GM18508 (cell line): Measurements from ENCODE around the gene C1S.
"Not testable (repeated sequence)": the region's sequence is repeated elsewhere in the genome, so short reads cannot be mapped to it uniquely, and the experiment has no call there.

Source experiments
- ATAC-seq: cut with Tn5 transposase; IDR thresholded peaks from one replicate; pipeline ENCODE4 v1.9.1; 2021; ENCODE audit warnings: moderate number of reproducible peaks; ENCODE audit not compliant: insufficient read depth, unreplicated experiment

Gene C1S

DNA sequence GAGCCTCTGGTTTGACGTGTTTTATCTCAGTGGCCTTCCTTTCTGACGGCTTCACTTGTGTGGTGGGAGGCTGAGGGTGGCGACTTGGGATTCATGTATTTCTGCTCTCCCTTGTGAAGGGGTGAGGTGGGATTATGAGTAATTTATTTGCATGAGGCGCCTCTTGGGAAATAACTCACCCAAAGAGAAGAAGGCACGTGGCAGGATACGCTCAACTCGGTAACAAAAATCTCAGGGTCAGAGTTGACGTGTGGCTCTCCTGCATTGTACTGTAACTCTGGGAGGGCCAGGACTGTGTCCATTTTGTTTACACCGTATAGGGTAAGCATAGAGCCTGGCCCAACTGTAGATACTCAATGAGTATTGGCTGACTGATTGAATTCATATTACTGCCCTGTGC is 14.6 kb upstream of the C1S start:
- no peak for ATAC-seq

- no peak for ATAC-seq
These were observed 14.0 kb upstream of the C1S start for GRCh38 chr12:7046383-7047105.

DNA sequence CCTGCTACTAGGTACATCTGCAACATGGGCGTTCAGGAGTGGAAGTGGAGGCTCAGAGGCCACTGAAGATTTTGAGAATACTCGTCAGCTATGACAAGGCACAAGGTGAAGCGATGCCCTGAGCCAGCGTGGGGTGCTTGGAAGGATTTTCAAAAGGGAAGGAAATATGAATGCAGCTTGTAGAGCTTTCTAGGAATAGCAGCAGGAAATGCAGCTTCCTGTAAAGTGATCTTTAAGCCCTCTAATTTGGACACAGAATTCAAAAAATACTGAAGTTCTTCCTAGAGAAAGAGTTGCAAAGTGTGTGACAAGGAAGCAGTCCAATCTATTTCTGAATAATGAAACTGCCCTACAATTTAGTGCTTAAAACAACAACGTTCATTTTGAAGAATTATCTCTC is 13.2 kb upstream of the C1S start:
- no peak for ATAC-seq

- ATAC-seq, result not testable (repeated sequence)
These were observed 11.0 kb upstream of the C1S start for GRCh38 chr12:7049445-7049951.

GRCh38 chr12:7049973-7050372 is 10.5 kb upstream of the C1S start:
- not testable (repeated sequence) for ATAC-seq

DNA sequence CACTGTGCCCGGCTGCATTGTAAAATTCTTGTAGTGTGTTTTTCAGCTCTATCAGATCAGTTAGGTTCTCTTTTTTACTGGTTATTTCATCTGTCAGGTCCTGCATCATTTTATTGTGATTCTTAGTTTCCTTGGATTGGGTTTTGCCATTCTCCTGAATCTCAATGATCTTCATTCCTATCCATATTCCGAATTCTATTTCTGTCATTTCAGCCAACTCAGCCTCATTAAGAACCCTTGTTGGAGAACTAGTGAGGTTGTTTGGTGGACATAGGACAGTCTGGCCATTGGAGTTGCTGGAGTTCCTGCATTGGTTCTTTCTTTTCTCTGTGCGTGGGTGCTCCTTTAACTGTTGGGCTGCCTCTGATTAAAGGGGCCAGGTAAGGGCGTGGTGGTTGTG is 5.6 kb upstream of the C1S start:
- no peak for ATAC-seq

- ATAC-seq, result not testable (repeated sequence)
These were observed 4.8 kb upstream of the C1S start for GRCh38 chr12:7055736-7056135.

- ATAC-seq, result no peak
These were observed 2.2 kb upstream of the C1S start for GRCh38 chr12:7058163-7058845.

DNA sequence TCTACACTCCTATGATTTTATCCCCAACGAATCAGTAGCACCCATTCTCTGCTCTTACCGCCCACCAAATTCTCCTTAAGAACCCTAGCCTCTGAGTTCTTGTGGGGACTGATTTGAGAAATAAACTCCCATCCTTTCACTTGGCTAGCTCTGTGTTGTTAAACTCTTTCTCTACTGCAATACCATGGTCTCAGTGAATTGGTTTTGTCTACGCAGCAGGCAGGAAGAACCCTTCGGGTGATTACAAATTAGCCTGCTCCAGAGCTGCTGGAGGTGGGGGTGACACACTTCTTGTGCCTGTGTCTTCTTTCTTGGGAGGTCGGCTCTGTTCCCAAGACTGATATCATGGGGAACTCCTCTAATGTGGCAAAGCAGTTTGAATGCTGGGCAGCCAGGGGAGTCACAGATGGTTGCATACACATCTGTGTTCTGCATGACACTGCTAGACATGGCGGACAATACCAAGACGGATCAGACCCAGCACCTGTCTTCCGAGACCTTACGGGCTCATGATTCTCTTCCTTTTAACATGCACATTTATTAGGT is 1.6 kb upstream of the C1S start:
- ATAC-seq, result no peak

- ATAC-seq, result no peak
These were observed 738 bp upstream of the C1S start for GRCh38 chr12:7059780-7060179.

- no peak for ATAC-seq
These were observed 620 bp downstream of the C1S start for GRCh38 chr12:7061138-7061537.

GRCh38 chr12:7061596-7061995 is 1.1 kb downstream of the C1S start:
- ATAC-seq, result no peak

- no peak for ATAC-seq
These were observed 4.0 kb downstream of the C1S start for GRCh38 chr12:7064516-7064915.

DNA sequence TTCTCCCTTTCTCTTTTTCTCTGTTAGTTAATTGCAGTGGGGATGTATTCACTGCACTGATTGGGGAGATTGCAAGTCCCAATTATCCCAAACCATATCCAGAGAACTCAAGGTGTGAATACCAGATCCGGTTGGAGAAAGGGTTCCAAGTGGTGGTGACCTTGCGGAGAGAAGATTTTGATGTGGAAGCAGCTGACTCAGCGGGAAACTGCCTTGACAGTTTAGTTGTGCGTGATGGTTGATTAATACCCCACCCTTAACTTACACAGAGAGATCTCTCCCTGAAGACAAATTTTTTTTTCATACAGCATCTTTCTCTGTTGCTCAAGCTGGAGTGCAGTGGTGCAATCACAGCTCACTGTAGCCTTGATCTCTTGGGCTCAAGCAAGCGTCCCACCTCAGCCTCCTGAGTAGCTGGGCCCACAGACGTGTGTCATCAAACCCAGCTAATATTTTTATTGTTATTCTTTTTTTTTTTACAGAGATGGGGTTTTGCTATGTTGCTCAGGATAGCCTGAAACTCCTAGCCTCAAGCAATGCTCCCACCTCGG is 4.6 kb downstream of the C1S start:
- no peak for ATAC-seq

- no peak for ATAC-seq
These were observed 6.1 kb downstream of the C1S start for GRCh38 chr12:7066596-7066995.

- ATAC-seq, result no peak
These were observed 6.6 kb downstream of the C1S start for GRCh38 chr12:7067096-7067495.

DNA sequence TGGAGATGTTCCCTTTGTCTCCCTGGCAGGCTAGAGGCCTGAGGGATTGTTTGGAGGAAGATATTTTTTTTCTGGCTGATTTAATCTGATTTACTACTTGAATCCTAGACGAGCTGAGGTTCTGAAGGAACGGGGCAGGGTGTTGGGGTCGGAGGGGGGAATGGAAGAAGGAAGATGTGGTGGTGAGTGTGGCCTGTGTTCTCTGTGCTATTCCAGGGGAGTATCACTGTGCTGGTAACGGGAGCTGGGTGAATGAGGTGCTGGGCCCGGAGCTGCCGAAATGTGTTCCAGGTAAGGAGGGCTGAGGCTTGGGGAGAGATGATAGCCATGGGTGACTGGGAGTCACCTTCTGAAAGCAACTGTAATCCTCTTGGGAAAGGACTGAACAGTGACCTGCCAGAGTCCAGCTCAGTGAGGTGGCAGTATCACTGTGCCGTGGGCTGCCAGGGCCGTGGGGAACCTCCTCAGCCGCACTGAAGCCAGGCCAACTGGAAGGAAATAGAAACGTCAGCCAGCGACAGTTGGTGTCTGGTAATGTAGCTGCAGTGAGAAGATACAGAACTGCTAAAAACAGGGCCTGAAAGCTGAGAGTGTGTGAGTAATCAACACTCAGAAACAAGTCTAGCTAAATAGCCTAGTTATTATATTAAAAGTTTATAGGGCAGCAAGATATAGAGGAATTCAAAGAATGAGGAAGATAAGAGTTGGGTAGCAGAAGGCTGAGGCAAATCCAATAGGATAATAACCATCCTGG is 7.9 kb downstream of the C1S start:
- no peak for ATAC-seq

- ATAC-seq, result no peak
These were observed 8.5 kb downstream of the C1S start for GRCh38 chr12:7068994-7069346.

DNA sequence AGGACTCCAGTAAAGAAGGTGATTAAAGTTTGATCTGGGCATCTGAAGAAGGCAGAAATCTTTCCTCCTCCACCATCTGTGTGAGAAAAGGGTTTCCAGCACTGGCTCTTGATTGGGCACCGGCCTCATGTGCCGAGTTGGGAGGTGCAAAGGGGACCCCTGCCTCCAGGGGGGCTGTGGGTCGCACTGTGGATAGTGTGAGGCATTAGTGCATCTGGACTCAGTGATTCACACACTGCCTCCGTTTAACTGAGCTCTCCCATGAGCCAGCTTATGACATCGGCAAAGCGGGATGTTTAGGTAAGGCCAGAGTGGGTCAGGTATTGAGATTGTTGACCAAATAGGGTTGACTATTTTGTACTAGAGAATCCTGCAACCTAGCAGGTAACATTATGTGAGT is 8.9 kb downstream of the C1S start:
- no peak for ATAC-seq

DNA sequence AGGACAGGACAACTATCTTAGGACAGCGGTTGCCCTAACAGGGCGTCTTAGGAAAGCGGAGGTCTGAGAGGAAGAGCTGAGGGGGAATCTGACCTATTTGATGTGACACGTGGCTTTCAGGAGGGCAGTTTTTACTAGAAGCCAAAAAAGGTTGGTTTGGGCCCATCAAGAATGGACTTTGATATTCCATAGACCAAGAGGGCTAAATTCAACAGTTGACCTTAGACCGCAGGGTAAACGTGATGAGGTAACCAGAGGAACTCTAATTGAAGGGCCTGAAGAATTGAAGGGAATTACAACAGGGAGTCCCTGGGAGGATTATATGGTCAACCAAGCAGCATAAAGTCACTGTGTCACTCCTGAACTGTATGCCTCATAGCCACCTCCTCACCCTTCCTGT is 11.5 kb downstream of the C1S start:
- no peak for ATAC-seq

DNA sequence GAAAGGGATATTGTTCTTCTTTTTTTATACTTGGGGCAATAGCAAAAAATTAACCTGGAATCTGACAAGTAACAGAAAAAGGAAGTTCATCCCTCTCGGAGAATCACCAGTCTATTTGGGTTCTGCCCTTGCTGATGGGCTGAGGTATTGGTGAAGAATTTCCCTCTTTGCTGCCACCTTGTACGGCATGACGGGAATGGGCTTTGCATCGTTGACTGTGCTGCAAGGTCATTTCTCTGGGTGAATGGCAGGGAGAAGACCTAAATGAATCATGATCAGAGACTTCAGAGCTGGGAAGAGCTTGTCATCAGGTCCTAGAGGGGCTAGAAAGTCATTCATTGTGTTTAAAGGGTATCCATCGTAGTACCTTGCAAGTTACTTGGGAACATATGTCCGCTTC is 12.0 kb downstream of the C1S start:
- ATAC-seq, result no peak
